SK-N-SH (cell line): ENCODE measurements around the gene GHR. TPM values are rescaled to one million over a fixed set of nuclear protein-coding genes. Genes with fewer than 3 reads are reported as not detected.

Source experiments
- CTCF ChIA-PET: fragments of 300-600, 350-600 bp; formaldehyde crosslinking; extraction: SDS; loops from one replicate; lab custom pipeline; 2021; lab: Yijun Ruan, JAX
- POLR2A ChIA-PET: fragments of 350-600 bp; sonication (Branson Sonifier 250); formaldehyde crosslinking; extraction: SDS; loops from one replicate; lab custom pipeline; 2020; ENCODE audit warnings: antibody characterized with exemption, inconsistent platforms; lab: Yijun Ruan, JAX
- DNase-seq: peaks from one replicate; pipeline ENCODE4 v3.0.0; 2012
- H2AFZ ChIP-seq: fragments of 200-600 bp; sonication (generic); 2 replicates; pipeline ENCODE4 v1.8.1; 2016; ENCODE audit warnings: antibody characterized with exemption, mild to moderate bottlenecking, low read depth
- H3F3A ChIP-seq: fragments of 200-600 bp; sonication (generic); replicated peaks from 2 replicates; pipeline ENCODE3; 2016; ENCODE audit warnings: antibody characterized with exemption, mild to moderate bottlenecking; ENCODE audit not compliant: insufficient read depth
- H3K27ac ChIP-seq, 2 experiments: fragments of 200-500 bp in 1 of 2; fragments of 200-600 bp in 1 of 2; sonication (Bioruptor generic) in 1 of 2; sonication (generic), shearing (Covaris generic) in 1 of 2; 2 replicates each; pipeline versions ENCODE4 v1.5.1 to v1.6.1; 2014 to 2016; ENCODE audit warnings: low read depth in 2 of 2, inconsistent platforms in 1 of 2, low read length in 1 of 2, mild to moderate bottlenecking in 1 of 2, mixed read lengths in 1 of 2
- H3K27me3 ChIP-seq: fragments of 200-600 bp; sonication (generic), shearing (Covaris generic); 2 replicates; pipeline ENCODE4 v1.6.1; 2016; ENCODE audit warnings: mixed run types; ENCODE audit not compliant: insufficient read depth
- H3K36me3 ChIP-seq, 2 experiments: fragments of 200-500 bp in 1 of 2; fragments of 200-600 bp in 1 of 2; sonication (Bioruptor generic) in 1 of 2; sonication (generic) in 1 of 2; replicated peaks in 1 of 2; 2 replicates each; pipeline versions ENCODE3 to v1.5.1; 2014 to 2016; ENCODE audit warnings: low read length in 1 of 2, mild to moderate bottlenecking in 1 of 2; ENCODE audit not compliant: insufficient read depth in 2 of 2, control insufficient read depth in 1 of 2
- H3K4me1 ChIP-seq, 2 experiments: fragments of 200-500 bp in 1 of 2; fragments of 200-600 bp in 1 of 2; sonication (Bioruptor generic) in 1 of 2; sonication (generic), shearing (Covaris generic) in 1 of 2; 2 replicates each; pipeline versions ENCODE4 v1.5.1 to v1.6.1; 2014 to 2016; ENCODE audit warnings: low read depth in 1 of 2, low read length in 1 of 2, mixed run types in 1 of 2; ENCODE audit not compliant: insufficient read depth in 2 of 2, control insufficient read depth in 1 of 2
- H3K4me2 ChIP-seq: fragments of 200-600 bp; sonication (generic), shearing (Covaris generic); 2 replicates; pipeline ENCODE4 v1.6.1; 2017; ENCODE audit warnings: mixed run types
- H3K4me3 ChIP-seq, 2 experiments: fragments of 200-500 bp in 1 of 2; fragments of 200-600 bp in 1 of 2; sonication (Bioruptor generic) in 1 of 2; sonication (generic), shearing (Covaris generic) in 1 of 2; 2 replicates each; pipeline versions ENCODE4 v1.5.1 to v1.8.1; 2014 to 2016; ENCODE audit warnings: low read depth in 2 of 2, inconsistent platforms in 1 of 2, low read length in 1 of 2, mild to moderate bottlenecking in 1 of 2, mixed read lengths in 1 of 2, moderate library complexity in 1 of 2
- H3K79me2 ChIP-seq: fragments of 200-600 bp; sonication (generic); 2 replicates; pipeline ENCODE4 v1.8.1; 2017; ENCODE audit warnings: mild to moderate bottlenecking; ENCODE audit not compliant: insufficient read depth
- H3K9ac ChIP-seq: fragments of 200-600 bp; sonication (generic); 2 replicates; pipeline ENCODE4 v1.6.1; 2017; ENCODE audit warnings: mixed run types
- H3K9me2 ChIP-seq: fragments of 200-600 bp; sonication (generic); 2 replicates; pipeline ENCODE4 v1.6.1; 2017; ENCODE audit warnings: mixed run types
- H3K9me3 ChIP-seq: fragments of 200-600 bp; sonication (generic); 2 replicates; pipeline ENCODE4 v1.6.1; 2017; ENCODE audit warnings: mixed run types, mild to moderate bottlenecking, moderate library complexity
- H4K20me1 ChIP-seq: fragments of 200-600 bp; sonication (generic); 2 replicates; pipeline ENCODE4 v1.6.1; 2017; ENCODE audit warnings: mild to moderate bottlenecking, mixed run types; ENCODE audit not compliant: insufficient read depth
- ELF1 ChIP-seq: IDR thresholded peaks from 2 replicates; pipeline ENCODE4 v1.4.0; 2012
- EZH2phosphoT487 ChIP-seq: fragments of 200-600 bp; sonication (generic); IDR thresholded peaks from 2 replicates; pipeline ENCODE4 v1.6.1; 2017; ENCODE audit warnings: low read depth, mixed run types, mild to moderate bottlenecking, antibody characterized with exemption, moderate library complexity, borderline replicate concordance
- FOSL2 ChIP-seq: IDR thresholded peaks from 2 replicates; pipeline ENCODE4 v1.4.0; 2012; ENCODE audit warnings: low read depth, mild to moderate bottlenecking, moderate library complexity, borderline replicate concordance
- FOXM1 ChIP-seq: IDR thresholded peaks from 2 replicates; pipeline ENCODE4 v1.4.0; 2012; ENCODE audit warnings: low read depth, mild to moderate bottlenecking
- GATA2 ChIP-seq: sonication (generic); formaldehyde crosslinking; IDR thresholded peaks from 2 replicates; pipeline ENCODE4 v1.5.0; 2020; ENCODE audit warnings: mild to moderate bottlenecking, missing genetic modification reagents
- MXI1 ChIP-seq: IDR thresholded peaks from 2 replicates; pipeline ENCODE4 v1.6.1; 2012; ENCODE audit warnings: mild to moderate bottlenecking, low read depth, low read length, improper control_type of control experiment
- NFIC ChIP-seq: IDR thresholded peaks from 2 replicates; pipeline ENCODE4 v1.4.0; 2012; ENCODE audit warnings: borderline replicate concordance
- NRF1 ChIP-seq: IDR thresholded peaks from 2 replicates; pipeline ENCODE4 v1.6.1; 2012; ENCODE audit warnings: low read depth, mild to moderate bottlenecking, low read length
- POLR2AphosphoS5 ChIP-seq: IDR thresholded peaks from 2 replicates; pipeline ENCODE4 v1.6.1; 2012; ENCODE audit warnings: low read depth, low read length
- RCOR1 ChIP-seq: fragments of 150-350 bp; IDR thresholded peaks from 2 replicates; pipeline ENCODE4 v1.6.1; 2017; ENCODE audit warnings: antibody characterized with exemption, low read length
- REST ChIP-seq: IDR thresholded peaks from 2 replicates; pipeline ENCODE4 v1.6.1; 2012; ENCODE audit warnings: mild to moderate bottlenecking, low read depth, low read length, moderate library complexity
- RFX5 ChIP-seq: IDR thresholded peaks from 2 replicates; pipeline ENCODE4 v1.6.1; 2012; ENCODE audit warnings: mild to moderate bottlenecking, improper control_type of control experiment, low read length
- RXRA ChIP-seq: IDR thresholded peaks from 2 replicates; pipeline ENCODE4 v1.4.0; 2012; ENCODE audit warnings: low read depth, mild to moderate bottlenecking, borderline replicate concordance
- SMC3 ChIP-seq: IDR thresholded peaks from 2 replicates; pipeline ENCODE4 v1.6.1; 2012; ENCODE audit warnings: low read depth, low read length, improper control_type of control experiment
- USF1 ChIP-seq: IDR thresholded peaks from 2 replicates; pipeline ENCODE4 v1.4.0; 2012; ENCODE audit warnings: low read depth, borderline replicate concordance
- USF2 ChIP-seq: fragments of 150-350 bp; IDR thresholded peaks from 2 replicates; pipeline ENCODE4 v1.6.1; 2017; ENCODE audit warnings: antibody characterized with exemption, low read length, low read depth, borderline replicate concordance
- polyA plus RNA-seq, 3 experiments: library from polyadenylated mRNA; depleted of rRNA; stranded (reverse); fragments of >200 nt; gene quantifications; 2 replicates each; pipeline ENCODE4 v1.2.3, GENCODE V29; 2012

The GHR gene
- polyA plus RNA-seq, 1 of the 3 experiments (the other 2 are of a cell fraction) = 0.03 TPM

- TF ChIP-seq REST (no peak), USF1 (no peak), NRF1 (no peak), RCOR1 (no peak), USF2 (no peak), NFIC (no peak), SMC3 (no peak), MXI1 (no peak)
Measured at GRCh38 chr5:42487077-42487476, 63.8 kb downstream of the GHR start (continued).

- no peak overlapping the region for H2AFZ ChIP-seq
- DNase-seq = no peak
- no peaks in the 10 kb centered on the region for H3K4me1 ChIP-seq
- no peaks in the 10 kb centered on the region for H3K9me3 ChIP-seq
- H3K27ac ChIP-seq = no peak overlapping the region
- no peak overlapping the region for H3K4me2 ChIP-seq
- H4K20me1 ChIP-seq = no peaks in the 10 kb centered on the region
- POLR2A ChIA-PET = no interaction called here
- no peaks in the 10 kb centered on the region for H3K36me3 ChIP-seq
- H3K9me2 ChIP-seq = no peaks in the 10 kb centered on the region
- H3K27me3 ChIP-seq = no peaks in the 10 kb centered on the region
- CTCF ChIA-PET = interaction anchor here (0.8 kb wide), 1 partner anchor 11 kb away, joined by 3 read pairs; no protein-coding TSS in a partner anchor
- H3K9ac ChIP-seq = no peak overlapping the region
- TF ChIP-seq RCOR1 (no peak), RXRA (no peak), GATA2 (CRISPR knock-in tag) (no peak), ELF1 (no peak), FOSL2 (no peak), USF1 (no peak), EZH2phosphoT487 (no peak), RFX5 (no peak), POLR2AphosphoS5 (no peak), USF2 (no peak), FOXM1 (no peak)
- H3F3A ChIP-seq = no peaks in the 10 kb centered on the region
- H3K79me2 ChIP-seq = no peaks in the 10 kb centered on the region
- no peak overlapping the region for H3K4me3 ChIP-seq
Measured at GRCh38 chr5:42487821-42488220, 64.6 kb downstream of the GHR start.
